Spleen (tissue), 11 donors: ENCODE measurements around the gene KDM6A. TPM values are rescaled to one million over a fixed set of nuclear protein-coding genes. Genes with fewer than 3 reads are reported as not detected.

ENCODE experiments used
- DNase-seq: peaks from one replicate; pipeline ENCODE4 v3.0.0-alpha.2; 2020
- H3K27ac ChIP-seq, 8 donors: fragments of 200-600 bp; sonication (generic) in 7 of 8; 1 replicate in 4 of 8; 2 replicates in 4 of 8; pipeline versions ENCODE4 v1.5.0 to v1.8.0; 2016 to 2021; ENCODE audit warnings: inconsistent platforms in 4 of 8, mild to moderate bottlenecking in 4 of 8, moderate library complexity in 1 of 8
- H3K27me3 ChIP-seq, 7 donors: fragments of 200-600 bp; sonication (generic) in 6 of 7; replicated peaks in 1 of 7; 1 replicate in 4 of 7; 2 replicates in 3 of 7; pipeline versions ENCODE4 v1.5.0 to v1.8.0; 2016 to 2021; ENCODE audit warnings: inconsistent platforms in 3 of 7, mild to moderate bottlenecking in 1 of 7
- H3K36me3 ChIP-seq, 6 donors: fragments of 200-600 bp; sonication (generic) in 5 of 6; 1 replicate in 4 of 6; 2 replicates in 2 of 6; pipeline versions ENCODE4 v1.5.0 to v1.8.0; 2016 to 2021; ENCODE audit warnings: inconsistent platforms in 2 of 6
- H3K4me1 ChIP-seq, 6 donors: fragments of 200-600 bp; sonication (generic) in 5 of 6; 1 replicate in 3 of 6; 2 replicates in 3 of 6; pipeline versions ENCODE4 v1.5.0 to v1.8.0; 2016 to 2021; ENCODE audit warnings: inconsistent platforms in 3 of 6
- H3K4me3 ChIP-seq, 8 donors: fragments of 200-600 bp; sonication (generic) in 7 of 8; 1 replicate in 4 of 8; 2 replicates in 4 of 8; pipeline versions ENCODE4 v1.5.0 to v1.8.0; 2016 to 2021; ENCODE audit warnings: inconsistent platforms in 4 of 8, mild to moderate bottlenecking in 4 of 8, moderate library complexity in 2 of 8
- H3K9me3 ChIP-seq, 8 donors: fragments of 200-600 bp; sonication (generic) in 7 of 8; 1 replicate in 4 of 8; 2 replicates in 4 of 8; pipeline versions ENCODE4 v1.5.0 to v1.8.0; 2016 to 2021; ENCODE audit warnings: inconsistent platforms in 4 of 8
- POLR2A ChIP-seq, 3 donors: fragments of 450-650 bp; IDR thresholded peaks; one replicate each; pipeline ENCODE4 v1.5.1; 2017; ENCODE audit warnings: antibody characterized with exemption in 3 of 3, mild to moderate bottlenecking in 1 of 3
- POLR2AphosphoS5 ChIP-seq, 3 donors: sonication (generic); formaldehyde crosslinking; IDR thresholded peaks; one replicate each; pipeline ENCODE4 v1.5.1; 2017; ENCODE audit warnings: antibody characterized with exemption in 3 of 3
- WGBS, 5 donors: extraction: QIAGEN DNeasy Blood & Tissue Kit in 3 of 5; methylation state at CpG; one replicate each; pipeline versions ENCODE4 v1.1.5 to v1.1.7; 2013 to 2018; 5-methylcytosine and 5-hydroxymethylcytosine counted together
- intact Hi-C: fragments of 100-400 bp; cut with DNase I; formaldehyde crosslinking; loops from one replicate; pipeline ENCODE4 v1.15.0; 2023; ENCODE audit warnings: low total_unique reads
- polyA plus RNA-seq, 3 donors: library from polyadenylated mRNA; stranded (reverse); fragments of 200-250 nt; gene quantifications; one replicate each; pipeline ENCODE4 v1.2.1, GENCODE V29; 2013
- total RNA-seq, 7 donors: library from RNA; depleted of rRNA in 3 of 7; stranded (reverse); fragments of >200 nt in 3 of 7; fragmentation: NEBNext Ultra II Directional in 4 of 7; extraction: Animal tissue kit (Norgen Biotek cat#: 25700) in 4 of 7; gene quantifications; one replicate each; pipeline versions ENCODE4 v1.1.0 to v1.2.1, GENCODE V29; 2016 to 2021
- TF ChIP-seq, protein P1 (sequence below), 11 experiments: fragments of 200-600 bp in 7 of 11; fragments of 450-650 bp in 4 of 11; sonication (generic) in 4 of 11; IDR thresholded peaks in 8 of 11; conservative IDR thresholded peaks in 3 of 11; 1 replicate in 7 of 11; 2 replicates in 4 of 11; pipeline versions ENCODE4 v1.4.0 to v1.8.0; 2016 to 2021; ENCODE audit warnings: antibody characterized with exemption in 11 of 11, inconsistent platforms in 4 of 11, mild to moderate bottlenecking in 1 of 11
- donor health status: healthy with polysubstance abuse.
- donor health status: DM: no; HTN: no; CAD: no; lungs with moderate emphysema.
- donor health status: DM: no; HTN: no; CAD: no.
- donor health status: Bipolar disorder and iron deficiency.
- donor health status: healthy.
- donor health status: DM: no; HTN: no; CAD: no.
- donor health status: DM: yes; HTN: yes; CAD: no.

The KDM6A gene
- total and polyA plus RNA-seq, 10 donors = 8.0 to 68.2 (median 47.9) TPM

DNA sequence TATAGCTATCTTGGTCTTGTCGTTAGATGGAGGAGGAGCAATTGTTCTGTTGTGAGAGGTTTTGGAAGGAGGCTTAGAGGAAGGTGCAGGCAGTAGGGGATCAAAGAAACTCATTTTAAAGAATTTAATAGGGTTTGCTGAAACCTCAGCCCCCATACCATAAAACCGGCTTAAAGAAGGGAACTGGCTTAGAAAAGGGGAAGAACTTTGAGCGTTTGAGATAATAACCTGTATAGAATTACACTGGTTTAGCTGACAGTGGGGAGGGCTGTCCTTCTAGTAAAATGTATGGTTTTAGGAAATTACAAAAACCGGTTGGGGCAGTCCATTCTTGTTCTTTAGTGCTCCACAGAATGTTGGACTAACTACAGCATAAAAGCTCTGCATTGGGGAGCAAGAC lies 128.1 kb downstream of the KDM6A start:
- Histone ChIP-seq H3K27ac (peak overlapping the region in 2 of 8 donors; percentile 13 to 37), H3K9me3 (peaks cover 0 to 15% (median 1%) of the 10 kb centered on the region in 8 donors), H3K36me3 (peaks cover 0 to 10% (median 0%) of the 10 kb centered on the region in 6 donors), H3K4me1 (peaks cover 20 to 55% (median 37%) of the 10 kb centered on the region in 6 donors), H3K27me3 (no peaks in the 10 kb centered on the region), H3K4me3 (no peak overlapping the region)
- intact Hi-C loops = no loop called here
- WGBS, 5 donors = 25 to 50% (median 42%) methylated on average over 4 of the region's 4 CpGs
- TF ChIP-seq, protein P1, sequence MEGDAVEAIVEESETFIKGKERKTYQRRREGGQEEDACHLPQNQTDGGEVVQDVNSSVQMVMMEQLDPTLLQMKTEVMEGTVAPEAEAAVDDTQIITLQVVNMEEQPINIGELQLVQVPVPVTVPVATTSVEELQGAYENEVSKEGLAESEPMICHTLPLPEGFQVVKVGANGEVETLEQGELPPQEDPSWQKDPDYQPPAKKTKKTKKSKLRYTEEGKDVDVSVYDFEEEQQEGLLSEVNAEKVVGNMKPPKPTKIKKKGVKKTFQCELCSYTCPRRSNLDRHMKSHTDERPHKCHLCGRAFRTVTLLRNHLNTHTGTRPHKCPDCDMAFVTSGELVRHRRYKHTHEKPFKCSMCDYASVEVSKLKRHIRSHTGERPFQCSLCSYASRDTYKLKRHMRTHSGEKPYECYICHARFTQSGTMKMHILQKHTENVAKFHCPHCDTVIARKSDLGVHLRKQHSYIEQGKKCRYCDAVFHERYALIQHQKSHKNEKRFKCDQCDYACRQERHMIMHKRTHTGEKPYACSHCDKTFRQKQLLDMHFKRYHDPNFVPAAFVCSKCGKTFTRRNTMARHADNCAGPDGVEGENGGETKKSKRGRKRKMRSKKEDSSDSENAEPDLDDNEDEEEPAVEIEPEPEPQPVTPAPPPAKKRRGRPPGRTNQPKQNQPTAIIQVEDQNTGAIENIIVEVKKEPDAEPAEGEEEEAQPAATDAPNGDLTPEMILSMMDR (IDR thresholded peaks at IDR 0.05 in 8 of 11, conservative IDR thresholded peaks at IDR 0.05 in 3 of 11) = no peak
- TF ChIP-seq POLR2AphosphoS5 (IDR thresholded peaks at IDR 0.05) = no peak
- TF ChIP-seq POLR2A (IDR thresholded peaks at IDR 0.05) = no peak
- no peak for DNase-seq

DNA sequence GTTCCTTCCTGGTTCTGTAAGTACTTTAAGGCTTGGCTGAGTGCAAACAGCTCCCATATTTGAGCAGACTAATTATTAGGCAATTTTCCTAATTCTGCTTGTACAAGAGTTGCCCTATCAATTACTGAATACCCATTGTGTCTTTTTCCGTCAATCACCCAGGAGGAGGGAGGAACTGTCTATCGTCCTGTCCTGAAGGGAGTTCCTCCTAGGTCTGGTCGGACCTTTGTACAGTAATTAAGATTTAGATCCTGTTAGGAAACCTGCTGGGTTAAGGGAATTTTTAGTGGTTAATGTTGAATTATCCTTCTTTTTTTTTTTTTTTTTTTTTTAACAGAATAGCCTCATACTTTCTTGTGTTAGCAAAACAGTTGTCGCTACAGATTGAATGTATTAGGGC lies 130.1 kb downstream of the KDM6A start:
- Histone ChIP-seq H3K9me3 (peaks cover 0 to 24% (median 8%) of the 10 kb centered on the region in 8 donors), H3K27me3 (no peaks in the 10 kb centered on the region), H3K4me3 (no peak overlapping the region), H3K36me3 (peaks cover 0 to 10% (median 0%) of the 10 kb centered on the region in 6 donors), H3K27ac (no peak overlapping the region), H3K4me1 (peaks cover 14 to 47% (median 23%) of the 10 kb centered on the region in 6 donors)
- TF ChIP-seq POLR2AphosphoS5 (IDR thresholded peaks at IDR 0.05) = no peak
- TF ChIP-seq, protein P1 (IDR thresholded peaks at IDR 0.05 in 8 of 11, conservative IDR thresholded peaks at IDR 0.05 in 3 of 11) = no peak
- no peak for TF ChIP-seq POLR2A (IDR thresholded peaks at IDR 0.05)
- no peak for DNase-seq
- WGBS, 5 donors = 49 to 80% (median 72%) methylated on average over 4 of the region's 4 CpGs
- intact Hi-C loops = no loop called here

DNA sequence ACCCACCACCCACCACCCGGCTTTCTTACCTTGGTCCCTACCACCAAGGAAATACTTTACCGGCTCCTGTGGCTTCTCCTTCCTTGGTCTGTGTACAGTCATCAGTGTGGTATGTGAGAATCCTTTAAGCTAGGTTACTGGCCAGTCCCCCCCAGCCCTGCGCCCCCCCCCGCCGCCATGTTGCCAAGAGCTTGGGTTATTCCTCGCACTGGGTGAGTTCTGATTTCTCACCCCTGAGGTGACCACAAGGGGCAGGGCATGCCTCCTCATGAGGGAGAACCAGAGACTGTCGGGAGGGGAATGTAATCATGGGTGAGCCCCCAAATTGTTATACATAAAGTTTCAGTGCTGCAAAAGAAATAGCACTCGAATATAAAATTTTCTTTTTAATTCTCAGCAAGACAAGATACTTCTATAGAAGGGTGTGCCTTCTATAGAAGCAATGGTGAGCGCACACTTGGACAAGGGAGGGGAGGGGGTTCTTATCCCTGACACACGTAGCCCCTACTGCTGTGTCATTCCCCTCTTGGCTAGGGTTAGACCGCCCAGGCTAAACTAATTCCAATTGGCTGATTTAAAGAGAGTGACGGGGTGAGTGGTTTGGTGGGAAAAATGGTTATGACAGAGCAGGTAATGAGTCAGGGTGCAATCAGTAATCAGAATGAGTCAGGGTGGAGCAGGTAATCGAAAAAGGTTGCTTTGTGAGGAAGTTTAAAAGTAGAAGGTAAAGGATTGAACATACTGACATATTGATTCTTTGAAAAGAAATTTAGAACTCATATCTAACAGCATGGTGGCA lies 133.2 kb downstream of the KDM6A start:
- TF ChIP-seq POLR2AphosphoS5 (IDR thresholded peaks at IDR 0.05) = no peak
- intact Hi-C loops = no loop called here
- Histone ChIP-seq H3K4me1 (peaks cover 7 to 41% (median 17%) of the 10 kb centered on the region in 6 donors), H3K9me3 (peaks cover 0 to 24% (median 8%) of the 10 kb centered on the region in 8 donors), H3K27me3 (no peaks in the 10 kb centered on the region), H3K4me3 (no peak overlapping the region), H3K27ac (no peak overlapping the region), H3K36me3 (peaks cover 0 to 10% (median 0%) of the 10 kb centered on the region in 6 donors)
- 92 to 99% (median 93%) methylated on average over 10 to 12 of the region's 13 CpGs for WGBS, 5 donors
- DNase-seq = no peak

DNA sequence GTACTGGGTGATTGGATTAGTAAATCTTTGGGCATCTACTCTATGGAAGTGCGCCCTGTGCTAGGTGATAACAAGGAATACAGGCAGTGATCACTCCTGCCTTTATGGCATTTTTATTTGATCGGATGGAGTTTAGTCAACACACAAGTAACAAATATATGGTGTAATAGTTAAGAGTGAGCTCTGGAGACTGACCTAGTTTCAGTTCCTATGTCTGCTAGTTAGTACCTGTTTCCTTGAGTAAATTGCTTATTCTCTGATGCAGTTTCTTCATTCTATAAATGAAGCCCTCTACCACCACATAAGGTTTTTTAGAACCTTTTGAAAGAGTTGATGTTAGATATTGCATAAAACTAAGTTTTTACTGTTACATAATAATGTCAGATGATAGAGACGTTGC lies 134.6 kb downstream of the KDM6A start:
- TF ChIP-seq POLR2AphosphoS5 (IDR thresholded peaks at IDR 0.05) (no peak), POLR2A (IDR thresholded peaks at IDR 0.05) (no peak)
- TF ChIP-seq, protein P1 (IDR thresholded peaks at IDR 0.05 in 8 of 11, conservative IDR thresholded peaks at IDR 0.05 in 3 of 11) = no peak
- intact Hi-C loops = no loop called here
- H3K9me3 ChIP-seq = peaks cover 0 to 24% (median 8%) of the 10 kb centered on the region in 8 donors
- 52 to 66% (median 62%) methylated on average over 3 of the region's 3 CpGs for WGBS, 5 donors
- no peak overlapping the region for H3K27ac ChIP-seq
- H3K4me1 ChIP-seq = peaks cover 0 to 27% (median 6%) of the 10 kb centered on the region in 6 donors
- no peak overlapping the region for H3K4me3 ChIP-seq
- no peaks in the 10 kb centered on the region for H3K27me3 ChIP-seq
- peaks cover 0 to 19% (median 0%) of the 10 kb centered on the region in 6 donors for H3K36me3 ChIP-seq
- DNase-seq = no peak
